Measurements from ENCODE around the gene RFX3.

RFX3 gene

DNA sequence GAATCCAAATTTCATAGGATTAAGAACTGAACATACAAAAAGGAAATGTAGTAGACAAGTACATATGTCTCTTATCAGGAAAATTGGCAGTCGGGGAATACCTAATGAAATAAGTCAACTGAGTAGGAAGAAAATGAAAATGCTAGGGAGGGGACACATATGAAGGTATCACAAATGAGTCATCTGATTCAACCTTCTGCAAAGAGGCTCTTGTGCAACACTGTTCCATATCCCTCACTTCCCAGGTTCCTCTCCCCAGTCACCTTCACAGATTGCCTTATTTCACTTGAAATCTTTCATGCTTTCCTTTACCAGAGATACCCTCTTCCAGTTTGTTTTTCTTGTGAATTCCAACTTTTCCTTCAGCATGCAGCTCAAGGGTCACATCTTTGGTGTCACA lies 139.0 kb downstream of the RFX3 start:
- H3K36me3 ChIP-seq, result no peaks in the 10 kb centered on the region
- no peak overlapping the region for H3K27ac ChIP-seq
- H3K27me3 ChIP-seq (ENCODE audit: insufficient read depth, low read depth, severe bottlenecking), result no peaks in the 10 kb centered on the region
- no peaks in the 10 kb centered on the region for H3K9me3 ChIP-seq (ENCODE audit: severe bottlenecking)
- TF ChIP-seq, protein P1, sequence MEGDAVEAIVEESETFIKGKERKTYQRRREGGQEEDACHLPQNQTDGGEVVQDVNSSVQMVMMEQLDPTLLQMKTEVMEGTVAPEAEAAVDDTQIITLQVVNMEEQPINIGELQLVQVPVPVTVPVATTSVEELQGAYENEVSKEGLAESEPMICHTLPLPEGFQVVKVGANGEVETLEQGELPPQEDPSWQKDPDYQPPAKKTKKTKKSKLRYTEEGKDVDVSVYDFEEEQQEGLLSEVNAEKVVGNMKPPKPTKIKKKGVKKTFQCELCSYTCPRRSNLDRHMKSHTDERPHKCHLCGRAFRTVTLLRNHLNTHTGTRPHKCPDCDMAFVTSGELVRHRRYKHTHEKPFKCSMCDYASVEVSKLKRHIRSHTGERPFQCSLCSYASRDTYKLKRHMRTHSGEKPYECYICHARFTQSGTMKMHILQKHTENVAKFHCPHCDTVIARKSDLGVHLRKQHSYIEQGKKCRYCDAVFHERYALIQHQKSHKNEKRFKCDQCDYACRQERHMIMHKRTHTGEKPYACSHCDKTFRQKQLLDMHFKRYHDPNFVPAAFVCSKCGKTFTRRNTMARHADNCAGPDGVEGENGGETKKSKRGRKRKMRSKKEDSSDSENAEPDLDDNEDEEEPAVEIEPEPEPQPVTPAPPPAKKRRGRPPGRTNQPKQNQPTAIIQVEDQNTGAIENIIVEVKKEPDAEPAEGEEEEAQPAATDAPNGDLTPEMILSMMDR (IDR thresholded peaks at IDR 0.05; ENCODE audit: low read depth, low read length), result no peak
- no peak overlapping the region for H3K4me3 ChIP-seq (ENCODE audit: low read depth, low read length)
- DNase-seq, result no peak

DNA sequence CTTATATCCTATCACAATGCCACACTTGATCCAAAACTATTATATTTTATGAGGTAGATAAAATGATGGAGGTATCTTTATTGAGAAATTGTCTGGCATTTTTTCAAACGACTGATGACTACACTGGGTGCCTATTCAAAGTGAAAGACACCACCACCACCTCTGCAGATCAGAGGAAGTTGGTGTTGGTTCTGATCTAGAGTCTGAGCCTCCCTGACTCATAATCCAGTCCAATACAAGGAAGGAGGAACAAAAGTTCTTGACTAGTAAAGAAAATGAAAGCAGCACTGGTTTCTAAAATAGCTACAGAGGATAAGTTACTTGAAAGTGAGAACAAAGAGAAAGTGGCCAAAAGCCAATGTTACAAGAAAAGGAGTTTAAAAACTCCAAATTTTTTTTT lies 139.9 kb downstream of the RFX3 start:
- H3K9me3 ChIP-seq (ENCODE audit: severe bottlenecking), result no peaks in the 10 kb centered on the region
- H3K4me3 ChIP-seq (ENCODE audit: low read depth, low read length), result no peak overlapping the region
- H3K27me3 ChIP-seq (ENCODE audit: insufficient read depth, low read depth, severe bottlenecking), result no peaks in the 10 kb centered on the region
- no peak for DNase-seq
- no peak overlapping the region for H3K27ac ChIP-seq
- H3K36me3 ChIP-seq, result no peaks in the 10 kb centered on the region
- TF ChIP-seq, protein P1 (IDR thresholded peaks at IDR 0.05; ENCODE audit: low read depth, low read length), result no peak

DNA sequence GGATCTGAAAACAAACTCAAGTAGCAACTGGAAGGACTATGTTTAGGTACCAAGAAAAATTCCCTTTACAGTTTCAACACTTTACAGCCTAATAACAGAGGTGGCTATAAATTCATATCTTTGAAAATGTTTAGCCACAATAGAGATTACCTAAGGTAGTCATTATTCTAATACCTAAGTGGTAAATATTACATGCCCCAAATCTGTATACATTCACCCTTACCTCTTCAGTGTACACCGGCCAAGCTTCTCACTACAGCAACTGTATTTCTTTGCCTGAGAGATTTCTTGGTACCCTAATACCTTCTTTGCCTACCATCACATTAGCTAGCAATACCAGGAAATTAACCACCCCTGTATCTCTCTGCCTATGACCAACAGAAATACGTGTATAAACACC lies 154.0 kb downstream of the RFX3 start:
- H3K4me3 ChIP-seq (ENCODE audit: low read depth, low read length), result no peak overlapping the region
- TF ChIP-seq, protein P1 (IDR thresholded peaks at IDR 0.05; ENCODE audit: low read depth, low read length), result no peak
- no peaks in the 10 kb centered on the region for H3K27me3 ChIP-seq (ENCODE audit: insufficient read depth, low read depth, severe bottlenecking)
- no peak for DNase-seq
- H3K36me3 ChIP-seq, result no peaks in the 10 kb centered on the region
- H3K27ac ChIP-seq, result no peak overlapping the region
- no peaks in the 10 kb centered on the region for H3K9me3 ChIP-seq (ENCODE audit: severe bottlenecking)

DNA sequence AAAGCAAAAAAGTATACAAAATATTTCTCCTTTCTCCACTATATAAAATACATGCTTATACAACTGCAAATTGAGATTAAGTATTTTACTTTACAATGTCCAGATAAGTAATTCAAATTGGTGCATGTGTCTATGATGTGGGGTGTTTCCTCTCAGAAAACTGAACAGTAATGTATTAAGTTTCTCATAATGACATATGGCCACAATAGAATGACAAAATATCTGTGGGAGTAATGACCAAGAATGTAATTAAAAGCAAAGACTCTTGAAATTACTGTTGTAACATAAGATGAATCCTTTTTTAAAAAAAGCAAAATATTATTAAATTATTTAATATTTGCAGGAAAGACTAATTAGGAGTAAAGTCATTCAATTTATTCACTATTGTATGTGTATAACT lies 155.1 kb downstream of the RFX3 start:
- Histone ChIP-seq H3K27ac (no peak overlapping the region), H3K36me3 (no peaks in the 10 kb centered on the region), H3K4me3 (ENCODE audit: low read depth, low read length) (no peak overlapping the region), H3K9me3 (ENCODE audit: severe bottlenecking) (no peaks in the 10 kb centered on the region), H3K27me3 (ENCODE audit: insufficient read depth, low read depth, severe bottlenecking) (no peaks in the 10 kb centered on the region)
- no peak for DNase-seq
- TF ChIP-seq, protein P1 (IDR thresholded peaks at IDR 0.05; ENCODE audit: low read depth, low read length), result no peak

DNA sequence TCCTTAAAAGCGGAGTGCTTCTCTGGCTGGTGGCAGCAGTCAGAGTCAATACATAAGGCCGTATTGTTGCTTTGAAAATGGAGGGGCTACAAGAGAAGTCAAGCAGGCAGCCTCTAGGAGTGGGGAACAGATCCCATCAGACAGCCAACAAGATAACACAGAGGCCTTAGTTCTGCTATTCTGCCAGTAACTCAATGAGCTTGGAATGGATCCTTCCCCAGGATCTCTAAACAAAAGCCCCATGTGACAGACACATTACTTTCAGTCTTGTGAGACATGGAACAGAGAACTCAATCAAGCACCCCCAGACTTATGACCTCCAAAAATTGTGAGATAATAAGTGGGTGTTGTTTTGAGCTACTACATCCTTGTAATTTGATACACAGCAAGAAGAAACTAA lies 158.6 kb downstream of the RFX3 start:
- no peak overlapping the region for H3K27ac ChIP-seq
- TF ChIP-seq, protein P1 (IDR thresholded peaks at IDR 0.05; ENCODE audit: low read depth, low read length), result no peak
- no peaks in the 10 kb centered on the region for H3K27me3 ChIP-seq (ENCODE audit: insufficient read depth, low read depth, severe bottlenecking)
- no peaks in the 10 kb centered on the region for H3K9me3 ChIP-seq (ENCODE audit: severe bottlenecking)
- DNase-seq, result no peak
- H3K36me3 ChIP-seq, result no peaks in the 10 kb centered on the region
- no peak overlapping the region for H3K4me3 ChIP-seq (ENCODE audit: low read depth, low read length)

DNA sequence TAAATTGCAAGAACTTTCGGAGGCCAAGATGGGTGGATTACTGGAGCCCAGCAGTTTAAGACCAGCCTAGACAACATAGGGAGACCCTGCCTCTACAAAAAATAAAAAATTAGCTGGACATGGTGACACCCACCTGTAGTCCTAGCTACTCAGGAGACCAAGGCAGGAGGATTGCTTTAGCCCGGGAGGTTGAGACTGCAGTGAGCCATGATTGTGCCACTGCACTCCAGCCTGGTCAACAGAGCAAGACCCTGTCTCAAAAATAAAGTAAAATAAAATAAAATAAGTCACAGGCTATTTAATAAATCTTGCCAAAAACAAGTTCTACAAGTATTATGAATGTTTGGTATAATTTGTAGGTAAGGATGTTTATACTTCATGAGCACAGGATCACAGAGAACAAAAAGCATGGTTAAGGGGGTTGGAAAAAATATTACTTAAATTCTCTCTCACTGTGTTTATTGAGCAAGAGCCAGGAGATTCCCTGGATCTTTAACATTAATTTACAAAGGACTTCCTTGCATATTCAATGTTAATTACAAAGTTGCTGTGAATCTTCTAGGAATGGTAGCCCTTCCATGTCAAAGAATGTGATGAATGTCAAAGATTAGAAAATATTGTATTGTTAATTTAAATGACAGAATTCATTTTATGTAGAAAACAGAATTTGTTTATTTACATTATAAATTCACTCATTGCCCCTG lies 164.0 kb downstream of the RFX3 start:
- TF ChIP-seq, protein P1 (IDR thresholded peaks at IDR 0.05; ENCODE audit: low read depth, low read length), result no peak
- no peaks in the 10 kb centered on the region for H3K36me3 ChIP-seq
- no peak overlapping the region for H3K4me3 ChIP-seq (ENCODE audit: low read depth, low read length)
- H3K9me3 ChIP-seq (ENCODE audit: severe bottlenecking), result no peaks in the 10 kb centered on the region
- H3K27ac ChIP-seq, result no peak overlapping the region
- no peaks in the 10 kb centered on the region for H3K27me3 ChIP-seq (ENCODE audit: insufficient read depth, low read depth, severe bottlenecking)
- DNase-seq, result no peak

Measured in WERI-Rb-1 (cell line).